Neuronal stem cell (in vitro differentiated cells): ENCODE results near the gene MYO1E.

Experiments used
- DNase-seq: peaks from one replicate; pipeline ENCODE4 v3.0.0-alpha.2; 2013; ENCODE audit warnings: low spot score
- H2AFZ ChIP-seq: one replicate; pipeline ENCODE4 v1.6.1; 2013; ENCODE audit warnings: mild to moderate bottlenecking, low read length, inconsistent platforms
- H2AK5ac ChIP-seq: 2 replicates; pipeline ENCODE4 v1.6.1; 2013; ENCODE audit warnings: low read depth, mild to moderate bottlenecking, inconsistent platforms, low read length, moderate library complexity, mixed read lengths
- H2BK120ac ChIP-seq: 2 replicates; pipeline ENCODE4 v1.6.1; 2013; ENCODE audit warnings: low read depth, mild to moderate bottlenecking, inconsistent platforms, low read length, moderate library complexity, mixed read lengths
- H2BK12ac ChIP-seq: one replicate; pipeline ENCODE4 v1.6.1; 2013; ENCODE audit warnings: low read length, inconsistent platforms
- H2BK15ac ChIP-seq: 2 replicates; pipeline ENCODE4 v1.6.1; 2013; ENCODE audit warnings: mild to moderate bottlenecking, low read length, inconsistent platforms, mixed read lengths
- H2BK5ac ChIP-seq: one replicate; pipeline ENCODE4 v1.6.1; 2013; ENCODE audit warnings: inconsistent platforms, mild to moderate bottlenecking, low read length, moderate library complexity
- H3K14ac ChIP-seq: one replicate; pipeline ENCODE4 v1.6.1; 2013; ENCODE audit warnings: low read length, inconsistent platforms
- H3K18ac ChIP-seq: 2 replicates; pipeline ENCODE4 v1.6.1; 2013; ENCODE audit warnings: low read length, inconsistent platforms
- H3K23ac ChIP-seq: 2 replicates; pipeline ENCODE4 v1.6.1; 2013; ENCODE audit warnings: low read depth, mild to moderate bottlenecking, mixed read lengths, low read length, inconsistent platforms; ENCODE audit not compliant: poor library complexity
- H3K27ac ChIP-seq: replicated peaks from 3 replicates; pipeline ENCODE4 v1.5.1; 2013; ENCODE audit warnings: low read length, inconsistent platforms
- H3K27me3 ChIP-seq, 3 experiments: 2 replicates each; pipeline ENCODE4 v1.6.1; 2013; ENCODE audit warnings: low read length in 3 of 3, mild to moderate bottlenecking in 2 of 3, inconsistent platforms in 1 of 3, low read depth in 1 of 3, mixed read lengths in 1 of 3, moderate library complexity in 1 of 3; ENCODE audit not compliant: control insufficient read depth in 3 of 3, insufficient read depth in 3 of 3
- H3K36me3 ChIP-seq, 2 donors: replicated peaks in 1 of 2; 2 replicates each; pipeline ENCODE4 v1.6.1; 2013; ENCODE audit warnings: low read length in 2 of 2; ENCODE audit not compliant: control insufficient read depth in 2 of 2, insufficient read depth in 2 of 2
- H3K4ac ChIP-seq: 2 replicates; pipeline ENCODE4 v1.6.1; 2013; ENCODE audit warnings: inconsistent platforms, mild to moderate bottlenecking, low read length, moderate library complexity
- H3K4me1 ChIP-seq, 2 donors: 1 replicate in 1 of 2; 2 replicates in 1 of 2; pipeline ENCODE4 v1.6.1; 2013; ENCODE audit warnings: low read length in 2 of 2, low read depth in 1 of 2; ENCODE audit not compliant: control insufficient read depth in 2 of 2, insufficient read depth in 1 of 2
- H3K4me2 ChIP-seq: one replicate; pipeline ENCODE4 v1.6.1; 2013; ENCODE audit warnings: mild to moderate bottlenecking, low read length, inconsistent platforms; ENCODE audit not compliant: insufficient read depth, poor library complexity, severe bottlenecking
- H3K4me3 ChIP-seq, 2 donors: 2 replicates each; pipeline ENCODE4 v1.5.1; 2013; ENCODE audit warnings: low read length in 2 of 2, mild to moderate bottlenecking in 2 of 2, inconsistent platforms in 1 of 2, moderate library complexity in 1 of 2
- H3K79me1 ChIP-seq: one replicate; pipeline ENCODE4 v1.6.1; 2013; ENCODE audit warnings: low read depth, mild to moderate bottlenecking, inconsistent platforms, low read length, moderate library complexity
- H3K9ac ChIP-seq: one replicate; pipeline ENCODE4 v1.6.1; 2013; ENCODE audit warnings: mild to moderate bottlenecking, low read depth, low read length, inconsistent platforms; ENCODE audit not compliant: poor library complexity
- H3K9me3 ChIP-seq, 2 donors: replicated peaks in 1 of 2; 2 replicates each; pipeline versions ENCODE3 to v1.6.1; 2013; ENCODE audit warnings: low read length in 2 of 2, mild to moderate bottlenecking in 2 of 2, inconsistent platforms in 1 of 2, low read depth in 1 of 2, mixed read lengths in 1 of 2, moderate library complexity in 1 of 2; ENCODE audit not compliant: control insufficient read depth in 2 of 2, insufficient read depth in 1 of 2
- H4K8ac ChIP-seq: one replicate; pipeline ENCODE4 v1.6.1; 2013; ENCODE audit warnings: low read depth, mild to moderate bottlenecking, inconsistent platforms, low read length, moderate library complexity
- H4K91ac ChIP-seq: one replicate; pipeline ENCODE4 v1.6.1; 2013; ENCODE audit warnings: low read length, low read depth, mild to moderate bottlenecking, inconsistent platforms; ENCODE audit not compliant: poor library complexity
- WGBS, 2 donors: extraction: QIAGEN DNeasy Blood & Tissue Kit; methylation state at CpG; one replicate each; pipeline ENCODE4 v1.1.7; 2013; ENCODE audit warnings: missing lambda C conversion rate in 2 of 2, mixed read lengths in 1 of 2; ENCODE audit not compliant: insufficient read length in 2 of 2, insufficient replicate concordance in 1 of 2; ENCODE audit errors: extremely low coverage in 2 of 2; 5-methylcytosine and 5-hydroxymethylcytosine counted together

MYO1E gene

GRCh38 chr15:59291213-59291549, 81.5 kb downstream of the MYO1E start:
- Histone ChIP-seq H2BK5ac (no peak overlapping the region), H3K9ac (no peak overlapping the region), H3K4me3 (no peak overlapping the region), H2AK5ac (no peak overlapping the region), H3K79me1 (no peaks in the 10 kb centered on the region), H4K8ac (no peak overlapping the region), H3K27ac (no peak overlapping the region), H2AFZ (no peak overlapping the region), H3K27me3 (no peaks in the 10 kb centered on the region), H3K18ac (no peak overlapping the region), H2BK15ac (no peak overlapping the region), H3K14ac (no peak overlapping the region), H3K4ac (no peak overlapping the region), H3K9me3 (no peaks in the 10 kb centered on the region), H3K4me2 (no peak overlapping the region), H3K36me3 (no peaks in the 10 kb centered on the region), H2BK120ac (no peak overlapping the region), H3K4me1 (peaks cover 23 to 31% of the 10 kb centered on the region in 2 donors), H4K91ac (no peak overlapping the region), H2BK12ac (no peak overlapping the region), H3K23ac (no peak overlapping the region)
- DNase-seq = no peak
- no CpG with 5 or more reads among the region's 3 CpGs for WGBS, 2 donors

- Histone ChIP-seq H3K27ac (no peak overlapping the region), H3K4me3 (no peak overlapping the region)
These were observed 82.1 kb downstream of the MYO1E start for GRCh38 chr15:59290295-59291212.

GRCh38 chr15:59289574-59289973, 83.1 kb downstream of the MYO1E start:
- Histone ChIP-seq H2BK120ac (no peak overlapping the region), H3K36me3 (no peaks in the 10 kb centered on the region), H3K9ac (no peak overlapping the region), H3K4me1 (peaks cover 14 to 24% of the 10 kb centered on the region in 2 donors), H2AK5ac (no peak overlapping the region), H3K18ac (no peak overlapping the region), H3K4ac (no peak overlapping the region), H3K4me3 (no peak overlapping the region), H4K91ac (no peak overlapping the region), H2BK12ac (no peak overlapping the region), H3K27ac (no peak overlapping the region), H3K79me1 (no peaks in the 10 kb centered on the region), H4K8ac (no peak overlapping the region), H2AFZ (no peak overlapping the region), H3K23ac (no peak overlapping the region), H2BK5ac (no peak overlapping the region), H3K27me3 (no peaks in the 10 kb centered on the region), H2BK15ac (no peak overlapping the region), H3K14ac (no peak overlapping the region), H3K4me2 (no peak overlapping the region), H3K9me3 (no peaks in the 10 kb centered on the region)
- DNase-seq = no peak

More at GRCh38 chr15:59290295-59291212, 82.1 kb downstream of the MYO1E start:
- H2AK5ac ChIP-seq = no peak overlapping the region
- H3K36me3 ChIP-seq = no peaks in the 10 kb centered on the region
- no peaks in the 10 kb centered on the region for H3K9me3 ChIP-seq
- H3K4me1 ChIP-seq = peaks cover 19 to 25% of the 10 kb centered on the region in 2 donors
- H2BK12ac ChIP-seq = no peak overlapping the region
- H3K9ac ChIP-seq = no peak overlapping the region
- peak overlapping the region; percentile 51 for H2AFZ ChIP-seq
- no peak overlapping the region for H4K91ac ChIP-seq
- no peaks in the 10 kb centered on the region for H3K27me3 ChIP-seq
- H3K4ac ChIP-seq = no peak overlapping the region
- no peak for DNase-seq
- no peak overlapping the region for H3K23ac ChIP-seq
- no peaks in the 10 kb centered on the region for H3K79me1 ChIP-seq
- no CpG with 5 or more reads among the region's 11 CpGs for WGBS, 2 donors
- H4K8ac ChIP-seq = no peak overlapping the region
- no peak overlapping the region for H3K4me2 ChIP-seq
- no peak overlapping the region for H2BK5ac ChIP-seq
- H3K18ac ChIP-seq = no peak overlapping the region
- no peak overlapping the region for H2BK120ac ChIP-seq
- H2BK15ac ChIP-seq = no peak overlapping the region
- H3K14ac ChIP-seq = no peak overlapping the region

- Histone ChIP-seq H3K4ac (no peak overlapping the region), H3K18ac (no peak overlapping the region), H2AK5ac (no peak overlapping the region), H3K14ac (no peak overlapping the region), H2BK15ac (no peak overlapping the region), H4K91ac (no peak overlapping the region), H4K8ac (no peak overlapping the region), H3K4me2 (no peak overlapping the region), H2BK5ac (no peak overlapping the region), H3K27me3 (no peaks in the 10 kb centered on the region), H3K79me1 (no peaks in the 10 kb centered on the region), H3K4me3 (no peak overlapping the region), H3K4me1 (no peaks in the 10 kb centered on the region), H3K23ac (no peak overlapping the region), H3K27ac (no peak overlapping the region), H3K36me3 (no peaks in the 10 kb centered on the region), H2AFZ (no peak overlapping the region), H3K9ac (no peak overlapping the region), H3K9me3 (peaks cover 0 to 2% of the 10 kb centered on the region in 2 donors), H2BK120ac (no peak overlapping the region), H2BK12ac (no peak overlapping the region)
- DNase-seq = no peak
- WGBS, 2 donors = no CpG with 5 or more reads among the region's 7 CpGs
These were observed 88.8 kb downstream of the MYO1E start for GRCh38 chr15:59283717-59284391.
